BJ (cell line): ENCODE data around the gene TIAM2. TPM values are rescaled to one million over a fixed set of nuclear protein-coding genes. Genes with fewer than 3 reads are reported as not detected.

Experiments
- CTCF ChIA-PET: fragments of 350-600 bp; formaldehyde crosslinking; extraction: SDS; loops from one replicate; lab custom pipeline; 2021; ENCODE audit warnings: antibody characterized with exemption, inconsistent platforms; lab: Yijun Ruan, JAX
- POLR2A ChIA-PET: fragments of 300-600 bp; sonication (Branson Sonifier 250); formaldehyde crosslinking; extraction: SDS; loops from one replicate; lab custom pipeline; 2021; ENCODE audit warnings: antibody characterized with exemption; lab: Charles Lee
- DNase-seq: peaks from one replicate; pipeline ENCODE4 v3.0.0-alpha.2; 2011; ENCODE audit warnings: low read depth
- H3K27me3 ChIP-seq: 2 replicates; pipeline ENCODE4 v1.6.0; 2011; ENCODE audit warnings: low read length; ENCODE audit not compliant: control insufficient read depth, insufficient read depth
- H3K36me3 ChIP-seq: 2 replicates; pipeline ENCODE4 v1.5.1; 2011; ENCODE audit warnings: low read length; ENCODE audit not compliant: control insufficient read depth, insufficient read depth
- H3K4me3 ChIP-seq: 2 replicates; pipeline ENCODE4 v1.5.1; 2011; ENCODE audit warnings: low read depth, mild to moderate bottlenecking, control low read depth, low read length
- polyA plus RNA-seq: library from polyadenylated mRNA; depleted of rRNA; stranded (reverse); fragments of >200 nt; gene quantifications from 2 replicates; pipeline ENCODE4 v1.2.3, GENCODE V29; 2011
- TF ChIP-seq, protein P1 (sequence below): IDR thresholded peaks from 2 replicates; pipeline ENCODE4 v1.5.1; 2011; ENCODE audit warnings: low read depth, mild to moderate bottlenecking, control low read depth, inconsistent platforms, low read length, moderate library complexity; ENCODE audit not compliant: insufficient read depth

Gene TIAM2
- polyA plus RNA-seq, 1 experiment = 4.6 TPM

GRCh38 chr6:155106456-155107115 lies 111.5 kb downstream of the TIAM2 start:
- POLR2A ChIA-PET = no interaction called here

GRCh38 chr6:155107432-155108069 lies 112.4 kb downstream of the TIAM2 start:
- no peak overlapping the region for H3K4me3 ChIP-seq
- ChIA-PET CTCF (interaction anchor here (1.3 kb wide), 1 partner anchor 8 kb away, joined by 3 read pairs; no protein-coding TSS in a partner anchor), POLR2A (no interaction called here)

More at GRCh38 chr6:155106456-155107115, 111.5 kb downstream of the TIAM2 start:
- no peaks in the 10 kb centered on the region for H3K27me3 ChIP-seq
- TF ChIP-seq, protein P1, sequence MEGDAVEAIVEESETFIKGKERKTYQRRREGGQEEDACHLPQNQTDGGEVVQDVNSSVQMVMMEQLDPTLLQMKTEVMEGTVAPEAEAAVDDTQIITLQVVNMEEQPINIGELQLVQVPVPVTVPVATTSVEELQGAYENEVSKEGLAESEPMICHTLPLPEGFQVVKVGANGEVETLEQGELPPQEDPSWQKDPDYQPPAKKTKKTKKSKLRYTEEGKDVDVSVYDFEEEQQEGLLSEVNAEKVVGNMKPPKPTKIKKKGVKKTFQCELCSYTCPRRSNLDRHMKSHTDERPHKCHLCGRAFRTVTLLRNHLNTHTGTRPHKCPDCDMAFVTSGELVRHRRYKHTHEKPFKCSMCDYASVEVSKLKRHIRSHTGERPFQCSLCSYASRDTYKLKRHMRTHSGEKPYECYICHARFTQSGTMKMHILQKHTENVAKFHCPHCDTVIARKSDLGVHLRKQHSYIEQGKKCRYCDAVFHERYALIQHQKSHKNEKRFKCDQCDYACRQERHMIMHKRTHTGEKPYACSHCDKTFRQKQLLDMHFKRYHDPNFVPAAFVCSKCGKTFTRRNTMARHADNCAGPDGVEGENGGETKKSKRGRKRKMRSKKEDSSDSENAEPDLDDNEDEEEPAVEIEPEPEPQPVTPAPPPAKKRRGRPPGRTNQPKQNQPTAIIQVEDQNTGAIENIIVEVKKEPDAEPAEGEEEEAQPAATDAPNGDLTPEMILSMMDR = no peak
- CTCF ChIA-PET = interaction anchor here (1.3 kb wide), 1 partner anchor 9 kb away, joined by 3 read pairs; no protein-coding TSS in a partner anchor
- no peak for DNase-seq
- H3K4me3 ChIP-seq = no peak overlapping the region
- no peaks in the 10 kb centered on the region for H3K36me3 ChIP-seq

DNA sequence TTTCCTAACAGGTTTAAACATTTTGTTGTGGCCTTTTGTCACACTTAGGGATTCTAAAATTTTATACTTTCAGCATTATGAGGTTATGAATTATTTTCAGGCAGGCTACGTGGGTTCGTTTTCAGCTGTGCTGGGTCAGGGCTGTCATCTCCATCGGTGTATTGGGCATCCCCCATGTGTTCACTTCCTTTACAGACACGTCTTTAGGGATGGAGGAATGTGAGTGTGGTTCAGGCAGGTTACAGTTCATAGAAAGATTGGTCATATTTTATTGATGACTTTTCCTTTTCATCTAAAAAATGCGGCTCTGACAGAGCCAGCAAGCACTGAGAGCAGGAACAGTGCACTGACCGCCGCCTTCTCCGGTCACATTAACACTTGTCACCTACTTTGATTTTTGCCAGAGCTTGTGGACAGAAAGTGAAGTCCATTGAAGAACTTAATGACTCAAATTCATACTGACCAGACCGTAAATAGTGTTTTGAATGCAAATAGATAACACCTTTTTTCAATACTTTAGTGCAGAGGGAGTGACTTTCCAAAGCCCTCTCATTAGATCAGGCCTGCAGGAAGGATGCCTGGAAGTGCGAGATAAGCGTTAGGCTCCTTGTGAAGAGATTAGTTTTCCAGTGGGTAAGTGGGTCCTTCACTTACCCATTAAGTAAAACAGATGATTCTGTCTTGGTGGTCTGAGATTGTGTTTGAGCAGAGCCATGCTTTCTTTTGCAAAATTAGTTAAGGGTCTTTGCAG lies 113.1 kb downstream of the TIAM2 start:
- no peak overlapping the region for H3K4me3 ChIP-seq
- no peaks in the 10 kb centered on the region for H3K27me3 ChIP-seq
- H3K36me3 ChIP-seq = no peaks in the 10 kb centered on the region
- DNase-seq = no peak
- TF ChIP-seq, protein P1 = no peak
- ChIA-PET POLR2A (no interaction called here), CTCF (no interaction called here)

More at GRCh38 chr6:155107432-155108069, 112.4 kb downstream of the TIAM2 start:
- DNase-seq = no peak
- TF ChIP-seq, protein P1 = no peak
- H3K36me3 ChIP-seq = no peaks in the 10 kb centered on the region
- no peaks in the 10 kb centered on the region for H3K27me3 ChIP-seq

- ChIA-PET CTCF (interaction anchor here (0.7 kb wide), 1 partner anchor 47 kb away, joined by 3 read pairs; no protein-coding TSS in a partner anchor), POLR2A (no interaction called here)
- Histone ChIP-seq H3K4me3 (no peak overlapping the region), H3K36me3 (no peaks in the 10 kb centered on the region), H3K27me3 (no peaks in the 10 kb centered on the region)
- no peak for DNase-seq
- TF ChIP-seq, protein P1 = no peak
Measured at GRCh38 chr6:155110721-155111120, 115.6 kb downstream of the TIAM2 start.

- TF ChIP-seq, protein P1 = no peak
- CTCF ChIA-PET = no interaction called here
Measured at GRCh38 chr6:155112757-155113156, 117.6 kb downstream of the TIAM2 start.

More at GRCh38 chr6:155112757-155113156, 117.6 kb downstream of the TIAM2 start:
- H3K27me3 ChIP-seq = no peaks in the 10 kb centered on the region
- no peak for DNase-seq
- no peaks in the 10 kb centered on the region for H3K36me3 ChIP-seq
- POLR2A ChIA-PET = no interaction called here
- H3K4me3 ChIP-seq = no peak overlapping the region
